HK-2 (cell line): ENCODE data around the gene PDE6B.
"Not testable (repeated sequence)": the region's sequence is repeated elsewhere in the genome, so short reads cannot be mapped to it uniquely, and the experiment has no call there.

Source experiments
- DNase-seq: peaks from one replicate; pipeline ENCODE4 v3.0.0-alpha.2; 2018; ENCODE audit not compliant: unreplicated experiment

The PDE6B gene

GRCh38 chr4:624705-625590, at the start of gene PDE6B:
PDE6B (plus strand) TSS chr4:625573; CDS start chr4:625627, 54 bp downstream.
- DNase-seq = peak; percentile 92

GRCh38 chr4:576245-576821, 49.0 kb upstream of the PDE6B start, which contains the start of gene TMEM271:
TMEM271 (minus strand) TSS chr4:576295; CDS start chr4:576062, 233 bp downstream.
- no peak for DNase-seq

DNA sequence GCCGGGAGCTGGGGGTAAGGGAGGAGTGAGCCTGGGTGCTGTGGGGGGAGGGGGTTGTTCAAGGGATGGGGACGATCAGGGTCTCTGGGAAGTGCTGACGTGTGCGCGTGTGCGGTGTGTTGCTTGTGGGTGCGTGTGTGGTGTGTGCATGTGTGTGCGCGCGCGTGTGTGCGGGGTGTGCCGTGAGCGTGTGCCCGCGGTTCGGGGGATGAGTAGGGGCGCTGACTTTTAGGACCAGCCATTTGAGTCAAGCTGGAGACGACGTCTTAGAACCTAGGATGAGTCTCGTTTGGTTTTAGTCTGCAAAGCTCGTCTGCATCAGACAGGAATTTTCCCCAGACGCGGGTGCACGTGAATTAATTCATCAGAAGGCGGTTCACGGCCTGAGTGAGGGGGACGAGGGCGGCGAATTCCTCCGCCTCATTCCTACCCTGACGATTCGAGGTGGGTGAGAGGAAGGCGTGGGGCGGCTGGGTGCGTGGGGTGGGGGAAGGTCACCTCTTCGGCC, 48.3 kb upstream of the PDE6B start:
- no peak for DNase-seq

GRCh38 chr4:577499-578450, 47.6 kb upstream of the PDE6B start:
- DNase-seq = peak; percentile 54

GRCh38 chr4:578451-579443, 46.6 kb upstream of the PDE6B start:
- no peak for DNase-seq

GRCh38 chr4:579543-580175, 45.7 kb upstream of the PDE6B start:
- DNase-seq = no peak

- DNase-seq = no peak
These were observed 44.2 kb upstream of the PDE6B start for GRCh38 chr4:581181-581580.

DNA sequence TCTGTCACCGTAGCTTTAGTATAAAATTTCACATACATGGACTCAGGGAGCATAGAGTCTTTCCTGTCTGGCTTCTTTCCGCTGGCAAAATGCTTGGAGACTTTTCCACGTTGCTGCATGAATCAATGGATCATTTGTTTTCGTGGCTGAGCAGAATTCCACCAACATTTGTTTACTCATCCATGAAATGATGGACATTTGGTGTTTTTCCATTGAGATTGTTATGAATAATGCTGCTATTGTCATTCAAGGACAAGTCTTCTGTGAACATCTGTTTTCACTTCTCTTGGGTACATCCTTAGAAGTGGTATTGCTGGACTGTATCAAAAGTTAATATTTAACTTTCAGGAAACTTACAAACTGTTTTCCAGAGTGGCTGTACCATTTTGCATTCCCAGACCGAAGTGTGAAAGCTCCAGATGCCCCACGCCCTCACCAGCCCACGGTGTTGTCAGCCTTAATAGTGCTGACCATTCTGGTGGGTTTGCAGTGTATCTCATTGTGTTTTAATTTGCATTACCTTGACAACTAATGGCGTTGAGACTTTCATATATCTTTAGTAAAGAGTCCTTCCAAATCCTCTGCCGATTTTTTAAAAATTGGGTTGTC, 43.5 kb upstream of the PDE6B start:
- DNase-seq = no peak

- no peak for DNase-seq
These were observed 41.6 kb upstream of the PDE6B start for GRCh38 chr4:583820-584219.

- DNase-seq = no peak
These were observed 37.6 kb upstream of the PDE6B start for GRCh38 chr4:587671-588350.

DNA sequence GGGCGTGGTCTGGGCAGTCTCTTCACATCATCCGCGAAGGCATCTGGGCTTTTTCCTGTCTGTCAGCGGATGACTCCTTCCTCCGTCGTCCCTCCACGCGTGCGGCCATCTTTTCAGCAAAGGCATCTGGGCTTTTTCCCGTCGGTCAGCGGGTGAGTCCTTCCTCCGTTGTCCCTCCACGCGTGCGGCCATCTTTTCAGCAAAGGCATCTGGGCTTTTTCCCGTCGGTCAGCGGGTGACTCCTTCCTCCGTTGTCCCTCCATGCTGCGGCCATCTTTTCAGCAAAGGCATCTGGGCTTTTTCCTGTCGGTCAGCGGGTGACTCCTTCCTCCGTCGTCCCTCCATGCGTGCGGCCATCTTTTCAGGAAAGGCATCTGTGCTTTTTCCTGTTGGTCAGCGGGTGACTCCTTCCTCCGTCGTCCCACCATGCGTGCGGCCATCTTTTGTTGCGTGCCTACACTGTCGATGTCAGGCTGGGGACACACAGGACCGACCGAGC, 37.0 kb upstream of the PDE6B start:
- DNase-seq = no peak

- DNase-seq = no peak
These were observed 36.0 kb upstream of the PDE6B start for GRCh38 chr4:589219-589963.

DNA sequence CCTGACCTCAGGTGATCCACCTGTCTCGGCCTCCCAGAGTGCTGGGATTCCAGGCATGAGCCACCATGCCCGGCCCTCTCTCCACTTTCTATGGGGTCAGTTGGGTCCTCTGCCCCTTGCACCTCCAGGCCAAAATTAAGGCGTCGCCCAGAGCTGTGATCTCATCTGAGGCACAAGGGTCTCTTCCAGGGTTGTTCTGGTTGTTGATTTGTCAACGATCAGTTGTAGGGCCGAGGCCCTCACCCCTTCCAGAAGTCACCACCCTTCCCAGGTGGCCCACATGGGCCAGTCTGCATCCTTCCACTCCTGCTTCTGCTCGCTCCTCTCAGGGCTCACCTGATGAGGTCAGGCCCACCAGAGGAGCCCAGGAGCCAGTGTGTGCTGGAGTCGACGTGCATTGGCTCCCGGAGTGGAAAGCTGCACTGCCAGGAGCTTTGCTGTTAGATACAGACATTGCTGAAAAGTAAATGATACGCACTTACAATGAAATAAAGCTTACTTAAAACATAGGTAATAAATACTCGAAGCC, 35.0 kb upstream of the PDE6B start:
- no peak for DNase-seq

GRCh38 chr4:592178-592577, 33.2 kb upstream of the PDE6B start:
- DNase-seq = not testable (repeated sequence)

GRCh38 chr4:592825-593520, 32.4 kb upstream of the PDE6B start:
- no peak for DNase-seq

GRCh38 chr4:598925-599324, 26.4 kb upstream of the PDE6B start:
- no peak for DNase-seq

- DNase-seq = no peak
These were observed 25.2 kb upstream of the PDE6B start for GRCh38 chr4:600166-600565.
